ENCODE results near the gene CABP7. TPM values are rescaled to one million over a fixed set of nuclear protein-coding genes. Genes with fewer than 3 reads are reported as not detected.

The CABP7 gene
- total RNA-seq, 1 experiment from 2014 or later: not detected

DNA sequence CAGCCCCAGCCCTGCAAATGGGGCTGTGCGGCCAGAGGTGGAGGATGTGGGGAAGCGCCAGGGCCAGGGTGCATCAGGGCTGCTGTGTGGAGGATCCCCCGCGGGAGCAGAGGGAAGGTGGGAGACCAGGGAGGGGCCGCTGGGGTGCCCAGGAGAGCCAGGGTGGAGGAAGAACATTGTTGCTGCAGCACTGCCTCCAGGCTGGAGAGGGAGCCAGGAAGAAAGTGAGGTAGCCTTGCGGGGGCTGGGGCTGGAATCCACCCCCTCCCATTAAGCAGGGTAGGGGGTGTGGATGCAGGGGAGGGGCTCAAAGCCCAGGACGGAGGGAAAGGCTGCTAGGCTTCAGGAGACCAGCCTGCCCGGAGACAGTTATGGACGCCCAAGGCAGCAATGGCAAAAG is 15.0 kb downstream of the CABP7 start:
- Histone ChIP-seq H3K36me3 (ENCODE audit: control insufficient read depth in 1 of 2, insufficient read depth in 2 of 2, low read length in 2 of 2) (no peaks in the 10 kb centered on the region), H3K79me2 (ENCODE audit: insufficient read depth, low read length) (no peaks in the 10 kb centered on the region), H3K4me1 (ENCODE audit: control insufficient read depth in 1 of 2, insufficient read depth in 2 of 2, low read length in 2 of 2) (no peaks in the 10 kb centered on the region), H2AFZ (ENCODE audit: low read depth, low read length, poor library complexity, severe bottlenecking) (no peak overlapping the region), H4K20me1 (ENCODE audit: insufficient read depth) (no peaks in the 10 kb centered on the region), H3K9me2 (ENCODE audit: insufficient read depth) (no peaks in the 10 kb centered on the region), H3K4me2 (ENCODE audit: low read length) (no peak overlapping the region), H3K9ac (ENCODE audit: low read length) (no peak overlapping the region), H3K27ac (ENCODE audit: low read depth, low read length) (no peak overlapping the region), H3K27me3 (ENCODE audit: insufficient read depth, low read length) (no peaks in the 10 kb centered on the region), H3K9me3 (ENCODE audit: control insufficient read depth in 1 of 2, insufficient read depth in 1 of 2, low read depth in 1 of 2, low read length in 2 of 2) (no peaks in the 10 kb centered on the region), H3K4me3 (replicated peaks in 1 of 2; ENCODE audit: low read depth in 1 of 2, low read length in 2 of 2) (no peak overlapping the region)
- ChIA-PET CTCF (no interaction called here), POLR2A (no interaction called here), RAD21 (ENCODE audit: low non-redundant PET in 1 of 2, low total read pairs in 2 of 2, uncharacterized antibody in 2 of 2, unreplicated experiment in 2 of 2) (no interaction called here)
- DNase-seq (ENCODE audit: low read depth, low spot score) (no peak), ATAC-seq (no peak)
- intact Hi-C loops (cut with micrococcal nuclease): no loop called here
- TF ChIP-seq SP1 (IDR thresholded peaks at IDR 0.05; ENCODE audit: low read depth) (no peak), CBX3 (IDR thresholded peaks at IDR 0.05; ENCODE audit: low read depth) (no peak), JUND (IDR thresholded peaks at IDR 0.05) (no peak), POLR2A (IDR thresholded peaks at IDR 0.05; ENCODE audit: borderline replicate concordance, extremely low read depth, insufficient read depth, insufficient read length) (no peak), RAD21 (IDR thresholded peaks at IDR 0.05; ENCODE audit: low read depth) (no peak), TCF7L2 (IDR thresholded peaks at IDR 0.05; ENCODE audit: borderline replicate concordance, extremely low read depth, insufficient read depth, insufficient read length) (no peak), POLR2AphosphoS5 (IDR thresholded peaks at IDR 0.05; ENCODE audit: low read depth, low read length) (no peak), ZNF274 (IDR thresholded peaks at IDR 0.05; ENCODE audit: low read depth, low read length) (no peak), SRF (IDR thresholded peaks at IDR 0.05; ENCODE audit: low read depth) (no peak)
- TF ChIP-seq, protein P1, sequence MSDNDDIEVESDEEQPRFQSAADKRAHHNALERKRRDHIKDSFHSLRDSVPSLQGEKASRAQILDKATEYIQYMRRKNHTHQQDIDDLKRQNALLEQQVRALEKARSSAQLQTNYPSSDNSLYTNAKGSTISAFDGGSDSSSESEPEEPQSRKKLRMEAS (IDR thresholded peaks at IDR 0.05): no peak
- no TSS peak for BruUV-seq (replicated peaks)

DNA sequence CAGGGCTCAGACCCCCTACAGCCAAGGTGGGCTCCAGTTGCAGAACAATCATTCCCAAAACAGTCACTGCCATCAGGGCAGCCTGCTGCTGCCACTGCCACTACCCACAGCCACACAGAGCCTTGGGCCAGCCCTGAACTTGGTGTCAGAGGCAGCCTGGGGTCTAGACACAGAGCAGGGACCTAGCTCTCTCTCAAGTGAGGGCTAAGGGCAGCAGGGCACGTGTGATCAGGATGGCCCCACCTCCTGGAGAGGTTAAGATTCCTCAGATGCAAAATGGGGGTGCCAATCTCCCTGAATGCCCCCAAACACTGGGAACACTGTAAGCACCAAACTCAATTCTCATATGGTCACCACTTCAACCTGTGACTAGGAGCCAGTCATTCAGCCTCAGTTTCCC is 15.6 kb downstream of the CABP7 start:
- POLR2A ChIA-PET: no interaction called here
- no peaks in the 10 kb centered on the region for H4K20me1 ChIP-seq (ENCODE audit: insufficient read depth)
- no peak overlapping the region for H3K4me2 ChIP-seq (ENCODE audit: low read length)
- no peak overlapping the region for H3K27ac ChIP-seq (ENCODE audit: low read depth, low read length)
- RAD21 ChIA-PET (ENCODE audit: low non-redundant PET in 1 of 2, low total read pairs in 2 of 2, uncharacterized antibody in 2 of 2, unreplicated experiment in 2 of 2): no interaction called here
- no peak overlapping the region for H2AFZ ChIP-seq (ENCODE audit: low read depth, low read length, poor library complexity, severe bottlenecking)
- H3K4me1 ChIP-seq (ENCODE audit: control insufficient read depth in 1 of 2, insufficient read depth in 2 of 2, low read length in 2 of 2): no peaks in the 10 kb centered on the region
- H3K9ac ChIP-seq (ENCODE audit: low read length): no peak overlapping the region
- intact Hi-C loops (cut with micrococcal nuclease): no loop called here
- ATAC-seq: no peak
- H3K79me2 ChIP-seq (ENCODE audit: insufficient read depth, low read length): no peaks in the 10 kb centered on the region
- TF ChIP-seq EZH2 (IDR thresholded peaks at IDR 0.05) (no peak), ZFX (IDR thresholded peaks at IDR 0.05) (no peak), CBX3 (IDR thresholded peaks at IDR 0.05; ENCODE audit: low read depth) (no peak), SRF (IDR thresholded peaks at IDR 0.05; ENCODE audit: low read depth) (no peak), SIN3A (IDR thresholded peaks at IDR 0.05; ENCODE audit: low read depth) (no peak), ZNF274 (IDR thresholded peaks at IDR 0.05; ENCODE audit: low read depth, low read length) (no peak), CEBPB (IDR thresholded peaks at IDR 0.05; ENCODE audit: low read depth) (no peak)
- TF ChIP-seq, protein P1 (IDR thresholded peaks at IDR 0.05): no peak
- TF ChIP-seq, protein P2, sequence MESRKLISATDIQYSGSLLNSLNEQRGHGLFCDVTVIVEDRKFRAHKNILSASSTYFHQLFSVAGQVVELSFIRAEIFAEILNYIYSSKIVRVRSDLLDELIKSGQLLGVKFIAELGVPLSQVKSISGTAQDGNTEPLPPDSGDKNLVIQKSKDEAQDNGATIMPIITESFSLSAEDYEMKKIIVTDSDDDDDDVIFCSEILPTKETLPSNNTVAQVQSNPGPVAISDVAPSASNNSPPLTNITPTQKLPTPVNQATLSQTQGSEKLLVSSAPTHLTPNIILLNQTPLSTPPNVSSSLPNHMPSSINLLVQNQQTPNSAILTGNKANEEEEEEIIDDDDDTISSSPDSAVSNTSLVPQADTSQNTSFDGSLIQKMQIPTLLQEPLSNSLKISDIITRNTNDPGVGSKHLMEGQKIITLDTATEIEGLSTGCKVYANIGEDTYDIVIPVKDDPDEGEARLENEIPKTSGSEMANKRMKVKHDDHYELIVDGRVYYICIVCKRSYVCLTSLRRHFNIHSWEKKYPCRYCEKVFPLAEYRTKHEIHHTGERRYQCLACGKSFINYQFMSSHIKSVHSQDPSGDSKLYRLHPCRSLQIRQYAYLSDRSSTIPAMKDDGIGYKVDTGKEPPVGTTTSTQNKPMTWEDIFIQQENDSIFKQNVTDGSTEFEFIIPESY (IDR thresholded peaks at IDR 0.05; ENCODE audit: extremely low read depth, insufficient replicate concordance, low read length): no peak
- TF ChIP-seq, protein P3, sequence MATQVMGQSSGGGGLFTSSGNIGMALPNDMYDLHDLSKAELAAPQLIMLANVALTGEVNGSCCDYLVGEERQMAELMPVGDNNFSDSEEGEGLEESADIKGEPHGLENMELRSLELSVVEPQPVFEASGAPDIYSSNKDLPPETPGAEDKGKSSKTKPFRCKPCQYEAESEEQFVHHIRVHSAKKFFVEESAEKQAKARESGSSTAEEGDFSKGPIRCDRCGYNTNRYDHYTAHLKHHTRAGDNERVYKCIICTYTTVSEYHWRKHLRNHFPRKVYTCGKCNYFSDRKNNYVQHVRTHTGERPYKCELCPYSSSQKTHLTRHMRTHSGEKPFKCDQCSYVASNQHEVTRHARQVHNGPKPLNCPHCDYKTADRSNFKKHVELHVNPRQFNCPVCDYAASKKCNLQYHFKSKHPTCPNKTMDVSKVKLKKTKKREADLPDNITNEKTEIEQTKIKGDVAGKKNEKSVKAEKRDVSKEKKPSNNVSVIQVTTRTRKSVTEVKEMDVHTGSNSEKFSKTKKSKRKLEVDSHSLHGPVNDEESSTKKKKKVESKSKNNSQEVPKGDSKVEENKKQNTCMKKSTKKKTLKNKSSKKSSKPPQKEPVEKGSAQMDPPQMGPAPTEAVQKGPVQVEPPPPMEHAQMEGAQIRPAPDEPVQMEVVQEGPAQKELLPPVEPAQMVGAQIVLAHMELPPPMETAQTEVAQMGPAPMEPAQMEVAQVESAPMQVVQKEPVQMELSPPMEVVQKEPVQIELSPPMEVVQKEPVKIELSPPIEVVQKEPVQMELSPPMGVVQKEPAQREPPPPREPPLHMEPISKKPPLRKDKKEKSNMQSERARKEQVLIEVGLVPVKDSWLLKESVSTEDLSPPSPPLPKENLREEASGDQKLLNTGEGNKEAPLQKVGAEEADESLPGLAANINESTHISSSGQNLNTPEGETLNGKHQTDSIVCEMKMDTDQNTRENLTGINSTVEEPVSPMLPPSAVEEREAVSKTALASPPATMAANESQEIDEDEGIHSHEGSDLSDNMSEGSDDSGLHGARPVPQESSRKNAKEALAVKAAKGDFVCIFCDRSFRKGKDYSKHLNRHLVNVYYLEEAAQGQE (IDR thresholded peaks at IDR 0.05; ENCODE audit: low read depth): no peak
- no peaks in the 10 kb centered on the region for H3K9me2 ChIP-seq (ENCODE audit: insufficient read depth)
- H3K36me3 ChIP-seq (ENCODE audit: control insufficient read depth in 1 of 2, insufficient read depth in 2 of 2, low read length in 2 of 2): no peaks in the 10 kb centered on the region
- no peak overlapping the region for H3K4me3 ChIP-seq (replicated peaks in 1 of 2; ENCODE audit: low read depth in 1 of 2, low read length in 2 of 2)
- H3K27me3 ChIP-seq (ENCODE audit: insufficient read depth, low read length): no peaks in the 10 kb centered on the region
- BruUV-seq (replicated peaks): no TSS peak
- no peak for DNase-seq (ENCODE audit: low read depth, low spot score)
- CTCF ChIA-PET: no interaction called here
- H3K9me3 ChIP-seq (ENCODE audit: control insufficient read depth in 1 of 2, insufficient read depth in 1 of 2, low read depth in 1 of 2, low read length in 2 of 2): no peaks in the 10 kb centered on the region
